Measurements from ENCODE around the gene TRIP10. TPM values are rescaled to one million over a fixed set of nuclear protein-coding genes. Genes with fewer than 3 reads are reported as not detected.
A peak's percentile ranks its signal among the peaks of the same experiment; 100 is the strongest.

Gene TRIP10
- total RNA-seq, 1 donor: 36.2 TPM

- peak within 1 kb of the TSS; percentile 93 for H3K4me3 ChIP-seq (ENCODE audit: insufficient read depth, low read length)
- TF ChIP-seq CTCF (IDR thresholded peaks at IDR 0.05; ENCODE audit: extremely low read depth, low read depth, low read length): no peak
These were observed 2.1 kb upstream of the TRIP10 start, which contains the start of gene GPR108 for GRCh38 chr19:6737284-6737872. GPR108 (minus strand) TSS chr19:6737580; CDS start chr19:6737576, 4 bp downstream.

DNA sequence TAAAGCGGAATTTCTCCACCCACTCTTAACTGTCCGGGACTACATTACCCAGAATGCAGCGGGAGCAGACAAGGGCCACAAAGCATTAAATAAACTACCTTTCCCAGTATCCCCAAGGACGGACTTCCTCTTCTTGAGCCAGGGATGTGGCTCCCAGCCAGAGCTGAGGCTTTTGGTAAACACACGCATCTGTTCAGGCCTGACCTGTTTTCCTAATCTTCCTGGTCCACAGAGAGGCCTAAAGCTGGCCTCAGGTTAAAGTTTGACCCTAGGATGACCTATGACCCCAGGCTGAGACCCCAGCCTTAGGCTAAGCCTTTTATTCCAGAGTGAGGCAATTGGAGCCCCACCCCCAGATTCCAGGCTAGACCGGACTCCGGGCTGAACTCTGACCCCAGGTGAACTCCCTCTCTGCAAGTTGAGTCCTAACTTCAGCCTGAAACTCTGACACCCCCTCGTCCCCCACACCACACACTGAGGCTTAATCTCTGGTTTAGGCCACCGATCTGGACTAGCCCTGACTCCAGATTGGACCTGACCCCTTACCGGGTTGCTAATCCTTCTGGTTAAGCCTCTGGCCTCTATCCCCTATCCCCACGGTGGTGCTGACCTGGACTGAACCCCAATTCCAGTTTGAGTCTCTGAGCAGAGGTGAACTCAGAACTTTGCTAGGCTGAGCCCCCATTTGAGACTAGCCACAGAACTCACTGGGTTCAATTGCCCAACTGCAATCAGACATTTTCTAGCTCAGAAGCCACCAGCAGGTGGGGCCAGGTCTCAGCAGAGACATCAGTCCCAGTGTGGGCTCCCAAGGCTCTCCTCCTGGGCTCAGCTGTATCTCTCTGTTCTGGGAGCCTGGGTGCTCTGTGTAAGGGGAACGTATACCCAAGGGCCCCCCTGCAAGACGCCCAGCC is 1.4 kb upstream of the TRIP10 start:
- H3K79me2 ChIP-seq (ENCODE audit: insufficient read depth, low read length): peaks cover 34% of the 10 kb centered on the region
- peaks cover 7% of the 10 kb centered on the region for H4K20me1 ChIP-seq (ENCODE audit: insufficient read depth, low read length)
- peak overlapping the region; percentile 48 for H3K27ac ChIP-seq (ENCODE audit: low read depth, low read length)
- peak; percentile 71 for TF ChIP-seq CTCF (IDR thresholded peaks at IDR 0.05; ENCODE audit: extremely low read depth, low read depth, low read length)
- H3K4me1 ChIP-seq (ENCODE audit: insufficient read depth, low read length): peaks cover 33% of the 10 kb centered on the region
- H3K9me3 ChIP-seq (ENCODE audit: low read depth, low read length): no peaks in the 10 kb centered on the region
- no peaks in the 10 kb centered on the region for H3K27me3 ChIP-seq (ENCODE audit: insufficient read depth, low read length)
- peak overlapping the region; percentile 92 for H2AFZ ChIP-seq (ENCODE audit: low read length)
- H3K36me3 ChIP-seq (ENCODE audit: insufficient read depth, low read length): no peaks in the 10 kb centered on the region
- DNase-seq (ENCODE audit: insufficient read length, low spot score, missing footprints): peak; percentile 97
- H3K4me3 ChIP-seq (ENCODE audit: insufficient read depth, low read length): peak overlapping the region; percentile 18
- peak overlapping the region; percentile 84 for H3K4me2 ChIP-seq (ENCODE audit: insufficient read depth, low read length)

More at GRCh38 chr19:6737284-6737872, 2.1 kb upstream of the TRIP10 start, which contains the start of gene GPR108:
- Histone ChIP-seq H3K36me3 (ENCODE audit: insufficient read depth, low read length) (no peaks in the 10 kb centered on the region), H4K20me1 (ENCODE audit: insufficient read depth, low read length) (peaks cover 7% of the 10 kb centered on the region), H3K27me3 (ENCODE audit: insufficient read depth, low read length) (no peaks in the 10 kb centered on the region), H3K4me2 (ENCODE audit: insufficient read depth, low read length) (peak within 1 kb of the TSS; percentile 83), H3K9me3 (ENCODE audit: low read depth, low read length) (no peaks in the 10 kb centered on the region), H3K79me2 (ENCODE audit: insufficient read depth, low read length) (peaks cover 29% of the 10 kb centered on the region), H3K27ac (ENCODE audit: low read depth, low read length) (peak within 1 kb of the TSS; percentile 84), H3K4me1 (ENCODE audit: insufficient read depth, low read length) (peaks cover 33% of the 10 kb centered on the region), H2AFZ (ENCODE audit: low read length) (peak within 1 kb of the TSS; percentile 92)
- DNase-seq (ENCODE audit: insufficient read length, low spot score, missing footprints): peak; percentile 100

DNA sequence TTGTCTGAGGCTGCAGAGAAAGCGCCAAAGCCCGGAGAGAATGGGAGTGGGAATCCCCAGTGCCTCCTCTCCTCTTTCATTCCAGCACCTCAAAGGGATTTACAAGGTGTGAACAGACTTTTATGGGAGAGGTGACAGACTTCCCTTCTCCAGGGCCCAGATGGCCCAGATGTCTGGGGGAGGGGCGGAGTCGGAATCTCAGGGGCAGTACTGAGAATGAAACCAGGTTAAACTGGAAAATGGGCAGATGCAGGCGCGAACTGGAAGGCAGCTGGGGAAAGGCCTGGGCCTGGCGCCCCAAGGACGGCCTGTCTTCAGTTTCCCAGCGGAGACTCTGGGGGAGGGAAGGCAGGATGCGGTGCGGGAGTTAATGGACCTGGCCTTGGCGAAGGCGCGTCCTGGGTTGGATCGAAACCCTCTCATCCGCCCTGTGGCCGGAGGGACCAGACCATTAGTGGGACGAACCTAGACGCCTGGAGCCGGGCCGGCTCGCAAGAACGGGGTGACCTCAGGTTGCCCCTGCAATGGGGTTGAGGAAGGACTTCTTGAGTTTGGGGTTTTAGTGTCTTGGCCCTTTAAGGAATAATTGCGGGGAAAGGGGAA is 592 bp upstream of the TRIP10 start:
- peak overlapping the region; percentile 61 for H3K4me3 ChIP-seq (ENCODE audit: insufficient read depth, low read length)
- H3K36me3 ChIP-seq (ENCODE audit: insufficient read depth, low read length): peaks cover 4% of the 10 kb centered on the region
- peaks cover 7% of the 10 kb centered on the region for H4K20me1 ChIP-seq (ENCODE audit: insufficient read depth, low read length)
- H3K79me2 ChIP-seq (ENCODE audit: insufficient read depth, low read length): peaks cover 34% of the 10 kb centered on the region
- peak overlapping the region; percentile 92 for H2AFZ ChIP-seq (ENCODE audit: low read length)
- peak overlapping the region; percentile 84 for H3K4me2 ChIP-seq (ENCODE audit: insufficient read depth, low read length)
- H3K4me1 ChIP-seq (ENCODE audit: insufficient read depth, low read length): peaks cover 35% of the 10 kb centered on the region
- H3K27me3 ChIP-seq (ENCODE audit: insufficient read depth, low read length): no peaks in the 10 kb centered on the region
- peak overlapping the region; percentile 48 for H3K27ac ChIP-seq (ENCODE audit: low read depth, low read length)
- no peaks in the 10 kb centered on the region for H3K9me3 ChIP-seq (ENCODE audit: low read depth, low read length)
- TF ChIP-seq CTCF (IDR thresholded peaks at IDR 0.05; ENCODE audit: extremely low read depth, low read depth, low read length): no peak
- no peak for DNase-seq (ENCODE audit: insufficient read length, low spot score, missing footprints)

Measured in osteoblast (primary cell).